Fibroblast of the aortic adventitia (primary cell): Measurements from ENCODE around the gene CCDC18. TPM values are rescaled to one million over a fixed set of nuclear protein-coding genes. Genes with fewer than 3 reads are reported as not detected.
"Not testable (repeated sequence)": the region's sequence is repeated elsewhere in the genome, so short reads cannot be mapped to it uniquely, and the experiment has no call there.

Experiments used
- DNase-seq: peaks from one replicate; pipeline ENCODE4 v3.0.0-alpha.2; 2010; ENCODE audit warnings: low read depth
- H3K4me3 ChIP-seq: 2 replicates; pipeline ENCODE4 v1.5.1; 2011; ENCODE audit warnings: low read depth, mild to moderate bottlenecking, control low read depth, low read length, moderate library complexity
- total RNA-seq: library from RNA; depleted of rRNA; stranded (reverse); fragments of >200 nt; gene quantifications from 2 replicates; pipeline ENCODE4 v1.2.3, GENCODE V29; 2012; ENCODE audit warnings: low replicate concordance
- TF ChIP-seq, protein P1 (sequence below): IDR thresholded peaks from 2 replicates; pipeline ENCODE4 v1.5.1; 2011; ENCODE audit warnings: mild to moderate bottlenecking, low read length, control low read depth, inconsistent platforms; ENCODE audit not compliant: insufficient read depth

CCDC18 gene
- total RNA-seq, 1 donor = 16.0 TPM

DNA sequence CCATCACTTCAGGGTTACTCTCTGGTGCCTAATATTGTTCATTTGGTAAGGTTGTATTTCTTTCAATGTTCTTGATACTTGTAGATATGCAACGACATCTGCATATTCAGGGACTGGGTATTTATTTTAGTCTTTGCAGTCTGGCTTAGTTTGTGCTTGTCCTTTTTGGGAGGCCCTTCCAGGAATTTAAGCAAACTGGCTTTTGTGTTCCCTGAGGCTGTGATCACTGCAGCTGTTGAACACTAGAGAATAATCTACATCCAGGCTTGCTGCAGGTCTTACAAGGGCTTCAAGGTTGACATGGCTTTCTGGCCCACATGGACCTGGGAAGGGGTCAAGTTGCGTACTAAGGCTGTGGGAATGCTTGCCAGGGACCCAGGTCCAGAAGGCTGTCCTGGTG is 72.1 kb downstream of the CCDC18 start:
- H3K4me3 ChIP-seq = no peak overlapping the region
- no peak for DNase-seq
- TF ChIP-seq, protein P1, sequence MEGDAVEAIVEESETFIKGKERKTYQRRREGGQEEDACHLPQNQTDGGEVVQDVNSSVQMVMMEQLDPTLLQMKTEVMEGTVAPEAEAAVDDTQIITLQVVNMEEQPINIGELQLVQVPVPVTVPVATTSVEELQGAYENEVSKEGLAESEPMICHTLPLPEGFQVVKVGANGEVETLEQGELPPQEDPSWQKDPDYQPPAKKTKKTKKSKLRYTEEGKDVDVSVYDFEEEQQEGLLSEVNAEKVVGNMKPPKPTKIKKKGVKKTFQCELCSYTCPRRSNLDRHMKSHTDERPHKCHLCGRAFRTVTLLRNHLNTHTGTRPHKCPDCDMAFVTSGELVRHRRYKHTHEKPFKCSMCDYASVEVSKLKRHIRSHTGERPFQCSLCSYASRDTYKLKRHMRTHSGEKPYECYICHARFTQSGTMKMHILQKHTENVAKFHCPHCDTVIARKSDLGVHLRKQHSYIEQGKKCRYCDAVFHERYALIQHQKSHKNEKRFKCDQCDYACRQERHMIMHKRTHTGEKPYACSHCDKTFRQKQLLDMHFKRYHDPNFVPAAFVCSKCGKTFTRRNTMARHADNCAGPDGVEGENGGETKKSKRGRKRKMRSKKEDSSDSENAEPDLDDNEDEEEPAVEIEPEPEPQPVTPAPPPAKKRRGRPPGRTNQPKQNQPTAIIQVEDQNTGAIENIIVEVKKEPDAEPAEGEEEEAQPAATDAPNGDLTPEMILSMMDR = no peak

DNA sequence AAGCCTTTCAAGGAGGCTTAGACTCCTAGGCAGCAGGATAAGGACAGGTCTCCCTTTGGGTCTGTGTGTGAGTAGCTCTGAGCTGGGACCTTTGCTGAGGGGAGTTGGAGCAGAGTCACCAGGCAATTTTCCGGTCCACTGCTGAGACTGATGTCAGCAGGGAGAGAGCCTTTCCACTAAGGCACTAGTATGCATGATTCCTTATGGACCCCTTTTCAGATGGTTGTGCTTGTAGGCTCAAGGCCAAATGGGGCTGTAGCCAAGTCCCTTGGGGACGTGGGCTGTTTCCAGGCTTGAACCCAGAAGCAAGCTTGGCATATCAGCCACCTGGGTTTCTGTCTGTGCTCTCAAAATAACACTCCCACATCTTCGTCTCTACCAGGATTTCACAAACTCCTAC is 73.0 kb downstream of the CCDC18 start:
- DNase-seq = peak; percentile 4

DNA sequence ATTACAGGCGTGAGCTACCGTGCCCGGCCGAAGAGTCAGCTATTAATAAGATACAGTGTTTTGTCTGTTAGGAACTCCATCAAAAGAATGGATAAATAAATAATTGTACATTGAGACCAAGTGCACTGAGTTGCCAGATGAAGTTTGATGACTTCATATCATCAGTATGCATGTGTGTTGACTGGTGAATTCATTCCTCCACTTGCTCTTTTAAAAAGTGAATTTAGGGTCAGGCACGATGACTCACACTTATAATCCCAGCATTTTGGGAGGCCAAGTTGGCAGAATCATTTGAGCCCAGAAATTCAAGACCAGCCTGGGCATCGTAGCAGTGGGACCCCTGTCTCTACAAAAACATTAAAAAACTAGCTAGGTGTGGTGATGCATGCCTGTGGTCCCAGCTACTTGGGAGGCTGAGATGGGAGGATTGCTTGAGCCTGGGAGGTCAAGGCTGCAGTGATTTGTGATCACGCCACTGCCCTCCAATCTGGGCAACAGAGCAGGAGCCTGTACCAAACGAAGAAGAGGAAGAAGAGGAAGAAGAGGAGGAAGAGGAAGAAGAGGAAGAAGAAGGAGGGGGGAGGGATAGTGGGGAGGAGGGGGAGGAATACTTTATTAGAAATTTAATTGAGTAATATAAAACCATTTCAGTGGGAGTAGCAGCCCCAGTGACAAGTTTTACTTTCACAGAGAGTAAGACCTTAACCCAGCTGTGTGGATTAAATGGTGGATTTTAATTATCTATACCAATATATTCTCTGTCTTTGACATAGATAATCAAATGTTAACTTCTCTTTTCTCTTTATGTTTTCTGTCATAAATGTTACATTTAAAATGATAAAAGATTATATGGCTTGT is 74.9 kb downstream of the CCDC18 start:
- no peak overlapping the region for H3K4me3 ChIP-seq
- TF ChIP-seq, protein P1 = no peak
- peak; percentile 62 for DNase-seq

More for the DNA sequence above, 73.0 kb downstream of the CCDC18 start:
- TF ChIP-seq, protein P1 = no peak
- no peak overlapping the region for H3K4me3 ChIP-seq

DNA sequence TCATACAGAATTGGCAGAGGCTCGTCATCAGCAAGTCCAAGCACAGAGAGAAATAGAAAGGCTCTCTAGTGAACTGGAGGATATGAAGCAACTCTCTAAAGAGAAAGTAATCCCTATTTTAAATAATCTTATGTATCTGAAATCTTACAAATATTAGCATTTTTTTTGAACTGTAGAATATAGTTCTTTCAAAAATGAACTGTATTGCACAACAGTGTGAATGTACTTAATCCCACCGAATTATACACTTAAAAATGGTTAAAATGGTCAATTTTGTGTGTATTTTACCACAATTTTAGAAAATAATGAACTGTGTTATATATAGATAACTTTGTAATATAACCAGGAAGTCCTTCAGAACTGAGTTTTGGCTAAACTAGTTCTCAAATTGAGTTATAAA is 75.9 kb downstream of the CCDC18 start:
- TF ChIP-seq, protein P1 = no peak
- H3K4me3 ChIP-seq = no peak overlapping the region
- DNase-seq = no peak

DNA sequence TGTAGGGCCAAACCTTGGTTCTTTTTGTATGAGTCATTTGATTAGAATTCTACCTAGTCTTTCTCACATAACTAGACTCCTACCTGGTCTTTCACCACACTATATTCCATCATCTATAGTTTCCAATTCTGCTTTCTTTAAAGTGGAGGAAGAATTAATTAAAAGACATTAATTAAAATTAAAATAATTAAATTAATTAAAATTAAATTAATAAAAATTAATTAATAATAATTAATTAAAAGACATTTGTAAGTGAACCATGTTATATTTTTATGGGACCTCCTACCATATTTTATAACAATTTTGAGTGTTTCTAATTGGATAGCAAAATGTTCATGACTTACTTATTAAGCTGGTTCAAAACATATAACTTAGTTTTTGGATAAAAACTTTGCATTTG is 77.4 kb downstream of the CCDC18 start:
- no peak for DNase-seq
- TF ChIP-seq, protein P1 = no peak
- H3K4me3 ChIP-seq = no peak overlapping the region

DNA sequence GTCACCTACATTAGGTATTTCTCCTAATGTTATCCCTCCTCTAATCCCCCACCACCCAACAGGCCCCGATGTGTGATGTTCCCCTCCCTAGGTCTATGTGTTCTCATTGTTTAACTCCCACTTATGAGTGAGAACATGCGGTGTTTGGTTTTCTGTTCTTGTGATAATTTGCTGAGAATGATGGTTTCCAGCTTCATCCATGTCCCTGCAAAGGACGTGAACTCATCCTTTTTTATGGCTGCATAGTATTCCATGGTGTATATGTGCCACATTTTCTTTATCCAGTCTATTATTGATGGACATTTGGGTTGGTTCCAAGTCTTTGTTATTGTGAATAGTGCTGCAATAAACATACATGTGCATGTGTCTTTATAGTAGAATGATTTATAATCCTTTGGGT is 80.2 kb downstream of the CCDC18 start:
- DNase-seq, H3K4me3 ChIP-seq: not testable (repeated sequence)

DNA sequence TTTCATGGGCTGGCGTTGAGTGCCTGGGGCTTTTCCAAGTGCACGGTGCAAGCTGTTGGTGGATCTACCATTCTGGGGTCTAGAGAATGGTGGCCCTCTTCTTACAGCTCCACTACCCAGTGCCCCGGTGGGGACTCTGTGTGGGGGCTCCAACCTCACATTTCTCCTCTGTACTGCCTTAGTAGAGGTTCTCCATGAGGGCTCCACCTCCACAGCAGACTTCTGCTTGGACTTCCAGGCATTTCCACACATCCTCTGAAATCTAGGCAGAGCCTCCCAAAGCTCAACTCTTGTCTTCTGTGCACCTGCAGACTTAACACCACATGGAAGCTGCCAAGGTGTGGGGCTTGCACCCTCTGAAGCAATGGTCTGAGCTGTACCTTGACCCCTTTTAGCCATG is 82.1 kb downstream of the CCDC18 start:
- no peak for DNase-seq
- TF ChIP-seq, protein P1 = no peak

DNA sequence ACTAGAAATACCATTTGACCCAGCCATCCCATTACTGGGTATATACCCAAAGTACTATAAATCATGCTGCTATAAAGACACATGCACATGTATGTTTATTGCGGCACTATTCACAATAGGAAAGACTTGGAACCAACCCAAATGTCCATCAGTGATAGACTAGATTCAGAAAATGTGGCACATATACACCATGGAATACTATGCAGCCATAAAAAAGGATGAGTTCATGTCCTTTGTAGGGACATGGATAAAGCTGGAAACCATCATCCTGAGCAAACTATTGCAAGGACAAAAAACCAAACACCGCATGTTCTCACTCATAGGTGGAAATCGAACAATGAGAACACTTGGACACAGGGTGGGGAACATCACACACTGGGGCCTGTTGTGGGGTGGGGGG is 88.4 kb downstream of the CCDC18 start:
- not testable (repeated sequence) for DNase-seq, H3K4me3 ChIP-seq

More for the DNA sequence above, 82.1 kb downstream of the CCDC18 start:
- H3K4me3 ChIP-seq = no peak overlapping the region

DNA sequence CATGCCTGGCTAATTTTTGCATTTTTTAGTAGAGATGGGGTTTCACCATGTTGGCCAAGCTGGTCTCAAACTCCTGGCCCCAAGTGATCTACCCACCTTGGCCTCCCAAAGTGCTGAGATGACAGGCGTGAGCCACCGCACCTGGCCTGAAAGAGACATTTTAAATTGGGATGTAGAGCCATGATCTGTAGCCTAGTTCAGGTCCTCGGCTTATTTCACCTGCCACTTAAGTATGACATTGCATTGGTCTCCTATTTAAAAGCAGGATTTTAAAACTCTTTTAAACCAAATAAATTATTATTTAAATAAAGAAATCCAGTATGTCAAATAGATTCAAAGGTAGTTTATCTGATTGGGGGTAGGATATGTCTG is 94.7 kb downstream of the CCDC18 start:
- not testable (repeated sequence) for DNase-seq, H3K4me3 ChIP-seq
